T-helper 1 cell (primary cell): ENCODE data around the gene VAT1L.

Source experiments
- DNase-seq, 5 donors: peaks; one replicate each; pipeline ENCODE4 v3.0.0-alpha.2; 2012 to 2020

Gene VAT1L

DNA sequence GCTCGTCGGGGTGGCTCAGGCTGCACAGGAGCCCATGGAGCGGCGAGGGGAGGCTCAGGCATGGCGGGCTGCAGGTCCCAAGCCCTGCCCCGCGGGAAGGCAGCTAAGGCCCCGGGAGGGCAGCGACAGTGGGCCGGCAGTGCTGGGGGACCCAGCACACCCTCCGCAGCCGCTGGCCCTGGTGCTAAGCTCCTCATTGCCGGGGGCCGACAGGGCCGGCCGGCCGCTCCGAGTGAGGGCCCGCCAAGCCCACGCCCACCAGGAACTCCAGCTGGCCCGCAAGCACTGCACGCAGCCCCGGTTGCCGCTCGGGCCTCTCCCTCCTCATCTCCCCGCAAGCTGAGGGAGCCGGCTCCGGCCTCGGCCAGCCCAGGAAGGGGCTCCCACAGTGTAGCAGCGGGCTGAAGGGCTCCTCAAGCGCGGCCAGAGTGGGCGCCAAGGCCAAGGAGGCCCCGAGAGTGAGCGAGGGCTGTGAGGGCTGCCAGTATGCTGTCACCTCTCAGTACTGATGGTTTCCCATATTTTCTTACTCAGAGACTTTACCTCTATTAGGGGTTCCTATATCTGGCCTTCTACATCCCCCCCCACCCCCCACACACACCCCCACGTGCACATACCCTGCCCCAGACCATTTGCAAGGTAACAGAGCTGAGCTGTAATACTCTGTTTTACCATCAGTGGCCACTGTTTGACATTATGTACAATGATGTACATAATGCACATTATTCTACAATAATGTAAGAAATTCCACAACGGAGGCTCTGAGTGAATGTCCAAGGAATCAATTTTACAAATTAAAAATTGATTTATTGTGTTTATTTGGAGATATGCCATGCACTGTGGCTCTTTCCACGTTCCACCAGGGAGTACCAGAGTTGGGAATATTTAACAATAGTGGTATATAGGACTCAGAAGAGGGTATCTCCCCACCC lies 3.7 kb upstream of the VAT1L start:
- no peak for DNase-seq

DNA sequence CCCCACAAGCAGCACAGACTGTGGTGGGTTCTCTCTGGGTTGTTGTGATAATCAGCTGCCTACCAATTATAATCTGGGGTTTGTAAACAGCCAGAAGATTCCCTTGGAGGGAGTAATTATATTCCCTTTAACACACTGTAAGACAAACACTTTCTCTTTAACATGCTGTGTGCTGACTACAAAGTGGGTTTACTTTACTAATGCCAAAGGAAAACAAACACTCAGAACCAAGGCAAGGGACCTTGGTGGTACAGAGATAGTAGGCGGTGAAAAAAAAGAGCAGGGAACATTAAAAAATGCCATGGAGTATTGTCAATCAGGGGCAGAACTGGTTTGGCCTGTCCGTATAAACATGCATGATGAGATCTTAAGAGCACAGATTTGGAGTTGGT lies 3.0 kb upstream of the VAT1L start:
- DNase-seq, result no peak

DNA sequence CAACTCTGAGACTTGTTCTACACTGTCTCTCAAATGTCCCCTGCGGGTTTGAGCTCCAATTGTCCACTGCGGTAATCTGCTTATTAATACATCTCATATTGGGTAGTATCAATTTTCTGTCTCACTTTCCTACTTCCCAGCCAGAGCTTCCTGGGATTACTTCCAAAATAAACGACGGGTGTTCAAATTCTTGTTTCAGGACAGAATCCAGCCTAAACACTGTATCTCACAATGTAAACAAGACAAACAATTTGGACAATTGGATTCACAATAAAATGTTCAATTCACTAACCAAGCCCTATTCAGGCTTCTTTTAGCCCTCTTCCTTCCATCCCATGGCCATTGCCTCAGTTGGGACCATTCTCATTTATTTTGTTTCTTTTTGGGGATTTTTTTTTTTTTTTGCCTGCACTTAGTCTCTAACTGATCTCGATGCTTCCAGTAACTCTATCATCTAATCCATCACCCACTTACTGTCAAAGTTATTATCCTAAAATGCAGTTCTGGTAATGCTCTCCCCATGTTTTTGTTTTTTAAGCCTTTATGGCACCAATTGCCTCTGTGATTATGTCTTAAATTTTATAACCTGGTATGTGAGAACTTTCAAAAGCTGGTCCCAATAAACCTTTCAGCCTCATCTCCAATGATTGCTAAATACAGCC lies 2.0 kb upstream of the VAT1L start:
- no peak for DNase-seq

DNA sequence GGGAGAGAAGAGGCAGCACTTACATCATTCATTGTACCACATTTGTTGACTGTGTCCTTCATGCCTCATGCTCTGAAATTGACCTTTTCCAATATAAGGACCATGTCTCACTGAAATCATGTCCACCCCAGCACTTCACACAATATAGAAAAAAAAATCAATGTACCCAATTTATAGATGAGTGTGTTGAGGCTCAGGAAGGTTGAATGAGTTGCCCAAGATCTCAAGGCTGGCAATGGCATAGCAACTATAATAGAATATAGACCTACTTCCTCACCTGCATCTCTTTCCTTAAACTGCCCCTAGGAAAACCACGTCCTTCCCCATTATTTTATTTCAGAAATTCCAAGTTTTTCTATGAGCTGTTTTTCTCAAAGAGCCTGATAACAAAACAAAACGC lies 912 bp upstream of the VAT1L start:
- no peak for DNase-seq

- no peak for DNase-seq
Measured at GRCh38 chr16:77789085-77790008, 983 bp downstream of the VAT1L start.

GRCh38 chr16:77790009-77790372 lies 1.6 kb downstream of the VAT1L start:
- DNase-seq, result no peak

GRCh38 chr16:77790912-77791311 lies 2.5 kb downstream of the VAT1L start:
- DNase-seq, result no peak

DNA sequence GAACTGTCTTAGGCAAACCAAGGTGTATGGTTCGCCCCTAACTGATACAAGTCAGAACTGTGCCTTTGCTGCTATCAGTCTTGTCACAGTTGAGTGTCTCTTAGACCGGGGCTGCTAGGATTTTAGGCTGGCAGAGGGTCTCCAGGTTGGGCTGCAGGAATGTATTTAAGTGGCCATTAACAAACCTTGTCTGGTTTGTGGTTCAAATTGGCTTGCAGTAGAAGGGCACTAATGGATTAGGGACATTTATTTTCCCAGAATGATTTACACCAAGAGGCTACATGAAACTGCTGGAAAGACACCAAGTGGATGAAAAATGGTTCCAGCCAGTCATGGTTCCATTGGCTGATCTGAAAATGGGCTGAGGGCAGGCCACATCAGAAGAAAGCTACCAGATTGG lies 5.1 kb downstream of the VAT1L start:
- no peak for DNase-seq

DNA sequence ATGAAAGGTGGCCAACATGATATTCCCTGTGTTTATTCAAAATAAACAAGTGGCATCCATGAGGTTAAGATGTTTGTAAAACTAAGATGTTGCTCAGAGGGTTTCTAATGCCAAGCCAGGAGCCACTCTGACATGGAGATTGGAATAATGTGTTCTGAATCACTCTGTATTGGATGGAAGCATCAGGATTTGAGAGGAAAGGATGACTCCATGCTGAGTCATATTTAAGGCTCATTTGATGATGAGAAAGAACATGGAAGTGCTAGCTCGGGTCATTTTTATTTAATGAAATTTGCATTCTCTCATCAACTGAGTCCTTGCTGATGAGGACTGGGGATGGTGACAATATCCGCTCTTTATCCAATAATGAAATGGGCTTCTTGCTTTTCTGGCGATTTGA lies 6.2 kb downstream of the VAT1L start:
- no peak for DNase-seq

DNA sequence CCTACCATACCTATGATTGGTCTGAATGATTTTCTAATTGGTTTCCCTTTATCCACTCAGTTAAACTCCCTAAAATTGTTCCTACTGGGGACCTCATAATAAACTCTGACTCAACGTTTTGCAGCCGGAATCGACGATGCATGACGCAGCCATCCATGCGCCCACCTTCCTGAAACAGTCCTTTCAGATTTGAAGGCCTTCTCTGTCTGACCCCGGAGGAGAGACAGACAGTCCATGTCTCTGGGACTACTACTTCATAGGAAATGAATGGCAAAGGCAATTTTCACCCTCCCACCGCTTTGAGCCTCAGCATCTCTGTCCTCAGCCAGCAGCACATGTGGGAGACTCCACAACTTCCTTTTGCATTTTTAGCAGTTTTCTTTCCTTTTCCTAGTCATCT lies 13.5 kb downstream of the VAT1L start:
- DNase-seq, result no peak

- no peak for DNase-seq
Measured at GRCh38 chr16:77805398-77805797, 17.0 kb downstream of the VAT1L start.

DNA sequence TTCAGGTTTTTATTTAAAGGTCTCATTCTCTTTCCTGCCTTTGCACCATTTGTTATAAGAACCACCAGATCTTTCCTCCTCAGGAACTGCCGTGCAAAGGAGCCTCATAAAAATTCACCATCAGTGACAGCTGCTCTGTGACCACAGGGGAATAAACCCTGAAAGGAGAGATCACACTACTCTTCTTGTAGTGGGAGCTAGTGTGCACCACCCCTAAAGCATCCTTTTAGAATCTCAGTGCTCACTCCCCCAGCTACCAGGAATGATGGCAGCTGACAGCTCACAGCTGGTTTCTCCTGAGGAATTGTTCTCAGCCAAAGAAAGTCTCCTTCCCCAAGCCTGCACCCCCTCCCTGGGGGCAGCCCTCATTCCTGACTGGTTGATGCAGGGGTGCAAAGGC lies 18.7 kb downstream of the VAT1L start:
- DNase-seq, result no peak

DNA sequence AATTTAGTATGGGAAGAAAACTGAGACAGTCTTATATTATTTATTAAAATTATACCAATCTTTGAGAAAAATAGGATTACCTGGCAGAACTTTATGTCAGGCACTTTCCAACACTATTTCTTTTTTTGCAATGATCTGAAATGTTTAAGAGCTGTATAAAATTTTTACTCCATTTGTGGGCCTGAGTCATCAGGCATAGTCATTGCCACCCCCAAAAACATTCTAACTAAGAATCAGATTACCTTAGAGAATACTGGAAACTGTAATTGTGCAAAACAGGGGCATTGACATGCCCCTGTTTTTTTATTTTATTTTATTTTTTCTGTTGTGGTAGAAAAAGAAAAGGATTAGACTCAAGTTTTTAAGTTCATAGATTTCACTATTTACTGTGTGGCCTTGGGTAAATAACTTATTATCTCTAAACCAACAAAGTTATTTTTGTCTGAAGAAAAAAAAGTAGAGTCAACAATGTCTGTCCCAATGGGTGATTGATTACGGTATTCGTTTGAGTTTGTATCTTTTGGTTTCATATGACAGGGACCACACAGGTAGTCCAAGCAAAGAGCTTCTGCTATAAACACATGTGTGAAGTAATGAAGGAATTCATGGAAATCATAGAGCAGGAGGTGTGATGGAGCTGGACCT lies 24.6 kb downstream of the VAT1L start:
- DNase-seq, result no peak

DNA sequence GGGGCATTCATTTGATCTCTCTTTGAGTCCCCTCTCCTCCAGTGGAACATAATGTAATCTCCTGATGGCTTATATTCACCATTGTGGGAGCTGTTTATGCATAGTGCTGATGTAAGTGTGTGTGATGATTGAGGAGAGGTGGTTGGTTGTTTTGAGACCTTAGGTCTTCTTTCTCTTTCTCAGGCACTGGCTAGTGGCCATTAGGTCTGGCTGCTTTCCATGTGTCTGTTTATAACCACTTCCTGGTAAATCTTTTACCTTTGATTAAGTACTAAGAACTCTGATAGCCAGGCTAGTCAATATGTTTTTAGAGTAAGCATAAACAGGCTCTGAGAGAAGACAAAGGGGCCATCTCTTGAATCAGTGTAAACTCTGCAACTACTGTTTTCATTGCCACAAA lies 27.9 kb downstream of the VAT1L start:
- DNase-seq, result no peak

GRCh38 chr16:77820340-77820739 lies 32.0 kb downstream of the VAT1L start:
- DNase-seq, result no peak

GRCh38 chr16:77822661-77823060 lies 34.3 kb downstream of the VAT1L start:
- DNase-seq, result no peak

- no peak for DNase-seq
Measured at GRCh38 chr16:77823067-77823466, 34.7 kb downstream of the VAT1L start.

- DNase-seq, result no peak
Measured at GRCh38 chr16:77825196-77825595, 36.8 kb downstream of the VAT1L start.

GRCh38 chr16:77827032-77827431 lies 38.7 kb downstream of the VAT1L start:
- no peak for DNase-seq

DNA sequence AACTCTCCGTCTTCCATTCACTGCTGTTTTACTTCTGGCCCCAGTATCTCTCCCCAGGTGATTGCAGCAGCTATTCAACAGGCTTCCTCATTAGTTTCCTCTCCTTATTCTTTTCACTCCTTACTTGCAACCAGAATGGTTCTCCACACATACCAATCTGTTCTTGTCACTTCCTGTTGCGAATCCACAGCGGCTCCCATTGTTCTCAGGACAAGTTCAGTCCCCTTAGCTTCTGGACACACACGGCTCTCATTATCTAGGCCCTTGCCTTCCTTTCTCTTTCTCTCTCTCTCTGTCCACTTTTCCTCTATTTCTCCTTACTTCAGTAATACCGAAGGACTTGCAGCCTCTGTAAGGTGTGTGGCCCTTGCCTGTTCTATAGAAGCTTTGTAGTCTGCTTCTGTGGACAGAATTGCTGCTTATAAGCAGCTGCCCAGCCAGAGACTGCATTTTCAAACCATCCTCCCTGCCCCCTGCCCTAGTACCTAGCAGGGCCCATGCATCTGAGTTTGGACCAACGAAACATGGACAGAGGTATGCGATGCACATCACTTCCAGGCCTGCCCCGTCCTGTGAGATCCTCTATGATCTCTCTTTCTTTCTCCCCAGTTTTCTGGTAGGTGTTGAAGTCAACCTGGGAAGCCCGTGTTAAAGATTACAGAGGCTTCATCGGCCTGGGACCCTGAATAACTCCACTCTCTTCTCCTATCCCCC lies 45.7 kb downstream of the VAT1L start:
- no peak for DNase-seq

DNA sequence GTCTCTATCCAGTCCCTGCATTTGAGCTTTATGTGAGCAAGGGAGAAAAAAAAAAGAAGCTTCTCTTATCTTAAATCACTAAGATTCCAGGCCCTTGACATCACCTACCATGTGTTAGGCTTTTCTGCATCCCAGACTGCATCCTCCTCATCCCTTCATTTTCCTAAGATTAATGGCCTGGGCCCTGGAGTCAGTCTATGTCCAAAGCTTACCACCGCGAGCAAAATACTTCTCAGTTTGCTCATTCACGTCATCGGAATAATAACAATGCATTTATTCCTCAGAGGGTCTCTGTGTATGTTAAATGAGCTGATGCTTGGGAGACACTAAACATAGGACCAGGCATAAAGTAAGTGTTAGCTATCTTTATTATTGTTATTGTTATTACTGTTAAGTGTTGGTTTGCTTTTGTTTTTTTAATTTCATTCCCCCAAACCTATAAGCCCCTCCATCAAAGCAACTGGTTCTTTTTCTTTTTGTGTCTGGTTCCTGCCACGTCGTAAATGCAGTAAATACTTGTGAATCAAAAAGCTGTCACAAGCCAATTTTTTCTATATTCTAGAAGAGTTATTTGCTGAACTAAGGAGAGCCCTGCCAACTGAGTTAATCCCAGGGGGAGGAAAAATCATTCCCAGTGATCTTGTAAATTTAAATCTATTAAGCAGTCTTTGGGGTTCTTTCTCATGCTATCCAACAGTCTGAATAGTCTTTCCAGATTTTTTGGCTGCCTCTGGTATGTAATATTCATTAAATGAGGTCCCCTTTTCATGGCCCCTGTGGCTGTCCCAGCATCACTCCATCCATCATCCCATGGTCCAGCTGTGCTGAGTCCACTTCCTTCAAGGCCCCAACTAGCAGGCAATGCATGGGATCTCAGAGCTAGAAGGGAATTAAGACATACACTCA lies 46.5 kb downstream of the VAT1L start:
- DNase-seq, result no peak
